HTERT RPE-1 (cell line): ENCODE data around the gene KATNB1.
"Not testable (repeated sequence)": the region's sequence is repeated elsewhere in the genome, so short reads cannot be mapped to it uniquely, and the experiment has no call there.

Experiments used
- in situ Hi-C: fragments of 300-500 bp; cut with MboI; formaldehyde crosslinking; loops from 4 replicates; pipeline ENCODE4 v1.14.3; 2020; ENCODE audit warnings: low sequenced_read_pairs

The KATNB1 gene

DNA sequence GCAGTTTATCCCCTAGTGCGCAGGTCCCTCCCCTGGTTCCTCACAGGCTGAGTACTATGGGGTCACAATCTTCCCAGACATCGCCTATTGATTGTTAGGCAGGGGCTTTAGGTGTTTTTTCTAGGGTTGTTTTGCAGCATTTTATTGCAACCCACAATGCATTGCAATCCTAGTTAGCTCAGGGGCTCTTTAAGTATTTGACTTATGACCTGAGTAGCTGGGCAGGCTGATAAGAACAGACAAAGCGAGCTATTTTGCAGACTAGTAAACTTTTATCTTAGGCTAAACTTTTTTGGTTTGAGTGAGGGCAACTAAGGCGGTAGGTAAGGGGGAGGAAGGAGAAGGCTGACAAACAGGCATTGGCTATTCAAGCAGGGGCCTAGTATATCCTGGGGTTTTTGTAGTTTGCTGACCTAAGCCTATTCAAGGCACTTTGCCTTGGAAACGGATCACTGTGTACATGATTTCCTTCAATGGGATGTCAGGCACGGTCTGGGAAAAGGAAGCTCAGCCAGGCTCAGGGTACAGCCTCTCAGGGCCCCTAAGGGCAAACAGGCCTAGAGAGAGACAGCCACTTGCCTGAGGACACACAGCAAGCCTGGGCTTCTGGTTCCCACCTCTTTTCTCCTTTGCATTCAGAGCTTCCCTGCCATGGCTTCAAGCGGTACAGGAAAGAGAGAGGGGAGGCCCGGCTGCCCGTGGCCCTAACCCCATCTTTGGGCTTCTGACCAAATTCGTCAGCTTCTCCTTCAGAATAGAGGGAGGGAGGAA, 34.6 kb upstream of the KATNB1 start:
- in situ Hi-C loops = no loop called here

- in situ Hi-C loops = no loop called here
These were observed 33.7 kb upstream of the KATNB1 start for GRCh38 chr16:57701759-57702371.

- in situ Hi-C loops = no loop called here
These were observed 32.1 kb upstream of the KATNB1 start for GRCh38 chr16:57703416-57704010.

DNA sequence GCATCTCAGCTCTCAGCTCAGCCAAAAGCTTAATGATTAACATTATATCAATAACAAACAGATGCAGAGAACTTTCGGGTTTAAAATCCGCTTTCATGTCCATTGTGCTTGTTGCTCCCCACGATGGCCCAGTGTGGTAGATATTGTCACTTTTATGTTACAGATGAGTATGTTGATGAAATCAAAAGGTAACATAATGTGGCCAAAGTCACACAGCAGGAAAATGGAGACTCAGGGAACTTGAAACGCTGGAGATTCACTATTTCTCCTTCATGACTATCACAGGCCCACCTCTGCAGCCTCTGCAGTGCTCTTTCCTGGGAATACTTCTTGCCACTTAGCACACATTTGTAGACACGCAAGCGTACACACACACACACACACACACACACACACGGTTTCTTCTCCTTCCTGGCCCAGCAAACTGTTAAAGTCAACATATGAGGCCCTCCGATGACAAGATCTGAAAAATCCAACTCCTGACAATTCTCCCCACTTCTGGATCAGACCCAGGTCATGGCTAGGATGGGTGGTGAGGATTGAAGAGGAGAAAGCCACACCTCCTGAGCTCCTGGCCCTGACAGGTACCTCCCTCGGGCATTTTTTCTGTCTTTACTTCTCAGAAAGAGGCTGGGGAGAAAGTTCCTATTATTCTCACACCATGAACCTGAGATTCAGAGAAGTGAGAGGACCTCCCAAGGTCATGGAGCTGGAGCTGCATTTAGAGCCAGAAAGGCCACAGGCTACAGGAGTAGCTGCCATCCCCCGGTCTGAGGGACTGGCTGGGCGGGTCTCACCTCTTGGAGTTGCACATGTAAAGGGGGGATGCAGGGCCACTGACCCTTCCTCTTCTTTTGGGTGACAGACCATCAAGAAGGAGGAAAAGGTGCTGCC, 31.3 kb upstream of the KATNB1 start:
- in situ Hi-C loops = no loop called here

DNA sequence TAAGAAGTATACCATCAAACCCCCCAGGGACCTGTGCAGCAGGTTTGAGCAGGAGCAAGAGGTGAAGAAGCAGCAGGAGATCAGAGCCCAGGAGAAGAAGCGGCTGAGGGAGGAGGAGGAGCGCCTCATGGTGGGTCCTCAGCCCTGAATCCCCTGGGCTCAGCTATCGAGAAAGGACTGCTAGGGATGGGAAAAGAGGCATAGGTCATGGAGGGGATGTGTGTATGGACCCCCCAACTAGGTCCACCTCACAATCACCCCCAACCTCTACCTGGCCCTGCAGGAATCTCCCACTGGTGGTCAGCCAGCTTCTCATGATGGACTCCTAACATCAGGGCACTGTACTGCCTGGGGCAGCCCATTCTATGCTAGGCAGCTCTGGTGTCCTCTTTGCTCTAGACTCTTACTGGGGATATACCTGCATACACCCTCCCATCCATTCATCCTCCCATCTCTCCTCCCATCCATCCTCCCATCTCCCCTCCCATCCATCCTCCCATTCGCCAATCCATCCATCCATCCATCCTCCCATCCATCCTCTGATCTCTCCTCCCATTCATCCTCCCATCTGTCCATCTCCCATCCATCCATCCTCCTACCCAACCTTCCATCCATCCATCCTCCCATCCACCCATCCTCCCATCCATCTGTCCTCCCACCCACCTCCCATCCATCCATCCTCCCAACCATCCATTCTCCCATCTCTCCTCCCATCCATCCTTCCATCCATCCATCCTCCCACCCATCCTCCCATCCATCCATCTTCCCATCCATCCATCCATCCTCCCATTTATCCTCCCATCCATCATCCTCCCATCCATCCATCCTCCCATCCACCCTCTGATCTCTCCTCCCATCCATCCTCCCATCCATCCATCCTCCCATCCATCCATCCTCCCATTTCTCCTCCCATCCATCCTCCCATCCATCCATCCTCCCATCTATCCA, 30.4 kb upstream of the KATNB1 start:
- in situ Hi-C loops = no loop called here

- in situ Hi-C loops = no loop called here
These were observed 28.9 kb upstream of the KATNB1 start for GRCh38 chr16:57706717-57707116.

DNA sequence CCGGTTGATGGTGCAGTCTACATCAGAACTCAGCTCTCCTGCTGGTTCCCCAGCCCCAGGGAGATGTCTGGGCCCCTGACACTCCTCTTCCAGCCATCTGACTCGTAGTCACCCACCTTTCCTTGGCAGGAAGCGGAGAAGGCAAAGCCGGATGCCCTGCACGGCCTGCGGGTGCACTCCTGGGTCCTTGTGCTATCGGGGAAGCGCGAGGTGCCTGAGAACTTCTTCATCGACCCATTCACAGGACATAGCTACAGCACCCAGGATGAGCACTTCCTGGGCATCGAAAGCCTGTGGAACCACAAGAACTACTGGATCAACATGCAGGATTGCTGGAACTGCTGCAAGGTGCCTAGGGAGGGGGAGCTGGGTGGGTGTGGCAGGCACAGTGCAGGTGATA, 28.2 kb upstream of the KATNB1 start:
- in situ Hi-C loops = no loop called here

- in situ Hi-C loops = no loop called here
These were observed 27.4 kb upstream of the KATNB1 start for GRCh38 chr16:57708168-57708567.

- in situ Hi-C loops = no loop called here
These were observed 25.9 kb upstream of the KATNB1 start for GRCh38 chr16:57709663-57710062.

DNA sequence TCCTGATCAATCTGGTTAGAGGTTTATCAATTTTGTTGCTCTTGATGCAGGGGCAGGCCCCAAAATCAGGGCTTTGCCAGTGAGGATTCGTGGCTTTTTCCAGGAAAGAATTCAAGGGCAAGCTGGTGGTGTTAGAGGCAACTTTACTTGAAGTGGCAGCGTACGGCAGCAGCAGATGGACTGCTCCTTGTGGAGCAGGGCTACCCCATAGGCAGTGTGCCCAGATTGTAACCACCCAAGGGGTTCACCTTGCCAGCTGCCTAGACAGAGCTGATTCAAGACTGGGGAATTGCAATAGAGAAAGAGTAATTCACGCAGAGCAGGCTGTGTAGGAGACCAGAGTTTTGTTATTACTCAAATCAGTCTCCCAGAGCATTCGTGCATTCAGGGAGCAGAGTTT, 24.2 kb upstream of the KATNB1 start:
- in situ Hi-C loops = no loop called here

DNA sequence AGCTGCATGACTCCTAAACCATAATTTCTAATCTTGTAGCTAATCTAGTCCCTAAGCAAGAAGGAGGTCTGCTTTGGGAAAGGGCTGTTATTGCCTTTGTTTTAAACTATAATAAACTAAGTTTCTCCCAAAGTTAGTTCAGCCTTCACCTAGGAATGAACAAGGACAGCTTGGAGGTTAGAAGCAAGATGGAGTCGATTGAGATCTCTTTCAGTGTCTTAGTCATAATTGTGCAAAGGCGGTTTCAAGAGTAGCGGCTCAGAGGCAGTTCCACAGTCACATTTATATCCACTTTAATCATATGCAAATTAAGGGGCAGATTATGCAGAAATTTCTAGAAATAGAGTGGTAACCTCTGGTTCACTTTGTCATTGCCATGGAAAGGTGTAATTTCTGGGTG, 23.6 kb upstream of the KATNB1 start:
- in situ Hi-C loops = no loop called here

GRCh38 chr16:57712569-57712968, 23.0 kb upstream of the KATNB1 start:
- in situ Hi-C loops = not testable (repeated sequence)

DNA sequence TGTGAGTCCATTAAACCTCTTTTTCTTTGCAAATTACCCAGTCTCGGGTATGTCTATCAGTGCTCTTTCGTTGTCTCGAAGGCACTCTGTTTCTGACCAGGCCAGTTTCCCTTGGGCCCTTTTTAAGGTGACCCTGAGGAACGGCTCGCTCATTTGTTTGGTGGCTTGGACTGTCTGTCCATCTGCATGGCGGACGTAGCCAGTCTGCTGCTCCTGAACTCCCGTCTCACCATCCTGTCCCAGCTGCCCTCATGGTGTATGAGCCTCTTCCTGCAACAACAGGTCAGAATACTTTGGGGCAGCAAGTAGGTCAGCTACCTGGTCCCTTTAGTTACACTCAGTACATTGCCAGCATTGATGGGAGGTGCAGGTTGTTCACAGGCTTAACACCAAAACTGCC, 22.0 kb upstream of the KATNB1 start:
- in situ Hi-C loops = no loop called here

DNA sequence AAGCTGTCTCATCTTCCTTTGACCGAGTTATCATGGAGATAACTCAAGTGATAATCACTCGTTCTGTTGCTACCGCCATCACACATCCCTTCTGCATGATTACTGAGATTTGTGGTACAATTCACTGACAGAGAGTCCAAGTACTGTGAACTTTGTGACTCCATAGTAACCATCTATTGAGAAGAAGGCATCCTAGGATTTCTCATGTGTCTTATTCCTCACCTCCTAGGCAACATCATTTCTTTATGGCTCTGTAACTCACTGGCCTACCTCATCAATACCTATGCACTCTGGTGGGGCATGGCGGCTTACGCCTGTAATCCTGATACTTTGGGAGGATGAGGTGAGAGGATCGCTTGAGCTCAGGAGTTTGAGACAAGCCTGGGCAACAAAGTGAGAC, 21.5 kb upstream of the KATNB1 start:
- in situ Hi-C loops = no loop called here

DNA sequence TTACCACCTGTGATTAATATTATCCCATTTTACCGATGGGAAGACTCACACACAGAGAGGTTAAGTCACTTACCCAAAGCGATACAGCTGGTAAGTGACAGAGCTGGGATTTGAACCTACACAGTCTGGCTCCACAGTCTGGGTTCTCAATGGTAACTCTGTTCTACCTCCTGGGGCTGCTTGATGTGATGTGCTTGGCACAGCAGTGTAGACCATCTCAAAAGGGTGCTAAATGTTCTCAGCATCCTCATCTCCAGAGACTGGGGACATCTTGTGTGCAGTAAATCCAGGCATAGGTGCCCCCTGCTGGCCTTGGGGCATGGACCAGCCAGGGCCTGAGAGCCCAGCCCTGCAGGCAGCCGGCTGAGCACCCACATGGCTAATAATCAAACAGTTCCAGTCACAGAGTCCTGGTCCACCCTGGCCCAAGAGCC, 15.4 kb upstream of the KATNB1 start:
- in situ Hi-C loops = no loop called here

DNA sequence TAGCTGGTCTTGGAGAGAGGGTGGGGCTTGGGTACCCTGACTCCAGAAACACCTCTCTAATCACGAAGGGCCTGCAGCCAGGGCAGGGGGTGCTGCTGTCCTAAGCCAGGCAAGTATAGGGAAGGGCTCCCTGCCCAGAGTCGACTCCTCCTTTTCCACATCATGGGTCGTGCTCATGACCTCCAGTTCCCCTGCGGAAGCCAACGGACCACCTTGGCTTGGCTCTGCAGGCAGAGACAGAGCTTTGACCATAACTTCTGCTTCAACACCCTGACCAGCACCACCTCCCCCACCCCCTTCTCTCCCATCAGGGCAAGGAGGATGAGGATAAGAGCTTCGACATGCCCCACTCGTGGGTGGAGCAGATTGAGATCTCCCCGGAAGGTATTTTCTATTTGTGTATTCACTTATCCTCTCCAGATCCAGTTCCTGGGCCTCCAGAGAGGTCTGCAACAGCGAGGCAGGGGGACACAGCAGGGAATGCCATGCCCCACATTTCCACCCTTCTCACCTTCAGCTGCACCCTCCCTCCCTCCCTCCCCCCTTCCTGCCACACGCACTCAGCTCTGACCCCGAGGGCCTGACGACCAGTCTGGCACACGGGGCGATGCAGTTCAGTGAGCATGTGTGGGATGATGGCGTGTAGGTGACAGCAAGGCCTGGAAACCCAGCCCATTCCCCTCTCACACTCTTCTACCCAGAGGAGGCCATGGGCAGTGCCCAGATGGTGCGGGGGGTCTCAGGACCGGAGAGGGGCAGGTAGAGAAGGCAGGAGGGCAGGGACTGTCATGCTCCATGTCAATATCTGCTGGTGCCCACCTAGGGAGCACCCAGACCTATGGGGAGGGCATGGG, 14.0 kb upstream of the KATNB1 start:
- in situ Hi-C loops = no loop called here

DNA sequence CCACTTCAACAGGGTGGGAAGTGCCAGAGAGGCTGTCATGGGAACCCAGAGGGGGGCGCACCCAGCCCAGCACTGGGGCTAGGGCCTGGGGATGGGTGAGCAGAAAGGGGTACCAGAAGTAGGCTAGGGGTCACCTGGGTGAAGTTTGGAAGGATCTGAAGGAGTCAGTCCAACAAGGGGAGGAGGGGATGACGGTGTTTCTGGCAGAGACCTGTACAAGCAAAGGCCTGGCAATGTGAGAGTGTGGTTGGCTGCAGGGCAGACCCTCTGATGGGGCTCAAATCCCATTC, 13.4 kb upstream of the KATNB1 start:
- in situ Hi-C loops = no loop called here

GRCh38 chr16:57722651-57723050, 12.9 kb upstream of the KATNB1 start:
- in situ Hi-C loops = no loop called here

DNA sequence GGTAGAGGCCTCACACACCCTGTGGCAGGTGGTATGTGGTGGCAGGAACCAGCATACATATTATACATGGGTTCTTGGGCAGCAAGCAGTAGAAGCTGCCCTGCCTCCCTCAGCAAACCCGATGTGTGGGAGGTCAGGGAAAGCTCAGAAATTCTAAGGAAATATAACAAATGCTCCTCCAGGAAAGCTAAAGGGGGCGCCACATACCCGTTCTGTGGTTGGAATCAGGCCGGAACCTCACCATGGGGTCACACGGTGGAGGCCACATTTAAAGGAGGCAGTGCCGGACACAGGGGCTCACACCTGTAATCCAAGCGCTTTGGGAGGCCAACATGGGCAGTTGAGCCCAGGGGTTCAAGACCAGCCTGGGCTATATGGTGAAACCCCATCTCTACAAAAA, 12.4 kb upstream of the KATNB1 start:
- in situ Hi-C loops = no loop called here

DNA sequence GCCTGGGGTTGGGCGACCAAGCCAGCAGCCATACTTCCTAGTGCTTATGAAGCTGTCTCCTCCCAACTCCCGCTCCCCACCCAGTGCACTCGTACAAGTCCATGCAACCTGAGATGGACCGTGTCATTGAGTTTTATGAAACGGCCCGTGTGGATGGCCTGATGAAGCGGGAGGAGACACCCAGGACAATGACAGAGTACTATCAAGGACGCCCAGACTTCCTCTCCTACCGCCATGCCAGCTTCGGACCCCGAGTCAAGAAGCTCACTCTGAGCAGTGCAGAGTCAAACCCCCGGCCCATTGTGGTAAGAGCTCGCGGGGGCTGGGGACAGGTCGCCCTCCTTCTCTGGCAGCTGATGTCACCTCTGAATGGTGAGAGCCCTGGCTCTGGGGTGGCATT, 11.0 kb upstream of the KATNB1 start:
- in situ Hi-C loops = no loop called here
